H9 (cell line): ENCODE measurements around the gene VRK3. TPM values are rescaled to one million over a fixed set of nuclear protein-coding genes. Genes with fewer than 3 reads are reported as not detected.

Source experiments
- DNase-seq: peaks from one replicate; pipeline ENCODE4 v3.0.0-alpha.2; 2017
- H2AFZ ChIP-seq: one replicate; pipeline ENCODE4 v1.6.1; 2013; ENCODE audit warnings: mild to moderate bottlenecking, low read length, control low read depth, moderate library complexity
- H2AK5ac ChIP-seq: 2 replicates; pipeline ENCODE4 v1.6.1; 2013; ENCODE audit warnings: low read length, control low read depth, mixed read lengths; ENCODE audit not compliant: insufficient read length
- H2BK120ac ChIP-seq: one replicate; pipeline ENCODE4 v1.6.1; 2013; ENCODE audit warnings: low read depth, mild to moderate bottlenecking, low read length, control low read depth, inconsistent platforms; ENCODE audit not compliant: poor library complexity, severe bottlenecking
- H2BK12ac ChIP-seq: 2 replicates; pipeline ENCODE4 v1.6.1; 2013; ENCODE audit warnings: low read length, control low read depth, mixed read lengths, low read depth; ENCODE audit not compliant: insufficient read length
- H2BK15ac ChIP-seq: 2 replicates; pipeline ENCODE4 v1.6.1; 2013; ENCODE audit warnings: low read depth, low read length, control low read depth
- H2BK20ac ChIP-seq: one replicate; pipeline ENCODE4 v1.6.1; 2013; ENCODE audit warnings: low read depth, mild to moderate bottlenecking, low read length, control low read depth, inconsistent platforms; ENCODE audit not compliant: poor library complexity, severe bottlenecking
- H2BK5ac ChIP-seq: 2 replicates; pipeline ENCODE4 v1.6.1; 2013; ENCODE audit warnings: low read length, control low read depth, mixed read lengths; ENCODE audit not compliant: insufficient read length
- H3K14ac ChIP-seq: 2 replicates; pipeline ENCODE4 v1.6.1; 2013; ENCODE audit warnings: low read length, control low read depth; ENCODE audit not compliant: insufficient read depth
- H3K18ac ChIP-seq: 2 replicates; pipeline ENCODE4 v1.6.1; 2013; ENCODE audit warnings: low read depth, mild to moderate bottlenecking, mixed read lengths, low read length, control low read depth; ENCODE audit not compliant: insufficient read length
- H3K23ac ChIP-seq: 2 replicates; pipeline ENCODE4 v1.6.1; 2013; ENCODE audit warnings: low read length, control low read depth, mixed read lengths, low read depth; ENCODE audit not compliant: insufficient read length
- H3K23me2 ChIP-seq: 2 replicates; pipeline ENCODE4 v1.6.1; 2013; ENCODE audit warnings: low read depth, mild to moderate bottlenecking, mixed read lengths, low read length, control low read depth; ENCODE audit not compliant: insufficient read length, poor library complexity, severe bottlenecking
- H3K27ac ChIP-seq: 2 replicates; pipeline ENCODE4 v1.5.1; 2013; ENCODE audit warnings: low read length, control low read depth, mixed read lengths, low read depth; ENCODE audit not compliant: insufficient read length
- H3K27me3 ChIP-seq: 2 replicates; pipeline ENCODE4 v1.6.1; 2013; ENCODE audit warnings: low read length, control low read depth, inconsistent platforms; ENCODE audit not compliant: insufficient read depth
- H3K4ac ChIP-seq: 2 replicates; pipeline ENCODE4 v1.6.1; 2013; ENCODE audit warnings: low read depth, mild to moderate bottlenecking, control low read depth, inconsistent platforms, low read length, moderate library complexity
- H3K4me1 ChIP-seq: 2 replicates; pipeline ENCODE4 v1.6.1; 2013; ENCODE audit warnings: low read length, control low read depth, inconsistent platforms; ENCODE audit not compliant: insufficient read depth
- H3K4me2 ChIP-seq: 2 replicates; pipeline ENCODE4 v1.6.1; 2013; ENCODE audit warnings: low read length, control low read depth, mixed read lengths; ENCODE audit not compliant: insufficient read length, insufficient read depth
- H3K56ac ChIP-seq: 2 replicates; pipeline ENCODE4 v1.6.1; 2013; ENCODE audit warnings: low read depth, mild to moderate bottlenecking, mixed read lengths, low read length, control low read depth; ENCODE audit not compliant: insufficient read length
- H3K79me1 ChIP-seq: 2 replicates; pipeline ENCODE4 v1.6.1; 2013; ENCODE audit warnings: low read depth, mild to moderate bottlenecking, moderate library complexity, low read length, control low read depth, inconsistent platforms; ENCODE audit not compliant: insufficient read depth, poor library complexity, severe bottlenecking
- H3K79me2 ChIP-seq: 2 replicates; pipeline ENCODE4 v1.6.1; 2013; ENCODE audit warnings: low read length, control low read depth, inconsistent platforms; ENCODE audit not compliant: insufficient read depth
- H3K9ac ChIP-seq: 2 replicates; pipeline ENCODE4 v1.6.1; 2013; ENCODE audit warnings: low read length, control low read depth, mixed read lengths; ENCODE audit not compliant: insufficient read length; ENCODE audit errors: extremely low read depth
- H3K9me3 ChIP-seq: one replicate; pipeline ENCODE4 v1.6.1; 2013; ENCODE audit warnings: low read depth, low read length, inconsistent platforms; ENCODE audit not compliant: control insufficient read depth
- H3T11ph ChIP-seq: one replicate; pipeline ENCODE4 v1.6.1; 2013; ENCODE audit warnings: mild to moderate bottlenecking, low read length, control low read depth, inconsistent platforms
- H4K20me1 ChIP-seq: one replicate; pipeline ENCODE4 v1.6.1; 2013; ENCODE audit not compliant: control insufficient read depth, insufficient read length, insufficient read depth
- H4K5ac ChIP-seq: 2 replicates; pipeline ENCODE4 v1.6.1; 2013; ENCODE audit warnings: low read depth, mild to moderate bottlenecking, mixed read lengths, low read length, control low read depth; ENCODE audit not compliant: insufficient read length
- H4K8ac ChIP-seq: replicated peaks from 2 replicates; pipeline ENCODE4 v1.6.1; 2013; ENCODE audit warnings: low read length, control low read depth, mixed read lengths, low read depth; ENCODE audit not compliant: insufficient read length
- H4K91ac ChIP-seq: 2 replicates; pipeline ENCODE4 v1.6.1; 2013; ENCODE audit warnings: low read depth, mild to moderate bottlenecking, moderate library complexity, mixed read lengths, low read length, control low read depth; ENCODE audit not compliant: insufficient read length
- H3K27ac Mint-ChIP-seq, 3 experiments: 2 replicates in 2 of 3; 3 replicates in 1 of 3; pipeline ENCODE4 v1.8.0; 2020 to 2021; ENCODE audit warnings: mixed read lengths in 3 of 3, mild to moderate bottlenecking in 1 of 3, moderate library complexity in 1 of 3
- H3K27me3 Mint-ChIP-seq: 2 replicates; pipeline ENCODE4 v1.8.0; 2021; ENCODE audit warnings: low read depth, mild to moderate bottlenecking, moderate library complexity, mixed read lengths
- H3K36me3 Mint-ChIP-seq, 3 experiments: 2 replicates in 2 of 3; 3 replicates in 1 of 3; pipeline ENCODE4 v1.8.0; 2020 to 2021; ENCODE audit warnings: low read depth in 3 of 3, mixed read lengths in 3 of 3; ENCODE audit not compliant: insufficient read depth in 1 of 3
- H3K4me1 Mint-ChIP-seq, 2 experiments: 2 replicates each; pipeline ENCODE4 v1.8.0; 2020; ENCODE audit warnings: mixed read lengths in 2 of 2
- H3K4me3 Mint-ChIP-seq, 2 experiments: 2 replicates in 1 of 2; 3 replicates in 1 of 2; pipeline ENCODE4 v1.8.0; 2020 to 2021; ENCODE audit warnings: mild to moderate bottlenecking in 2 of 2, mixed read lengths in 2 of 2, moderate library complexity in 1 of 2
- H3K9me3 Mint-ChIP-seq, 2 experiments: 2 replicates in 1 of 2; 3 replicates in 1 of 2; pipeline ENCODE4 v1.8.0; 2020; ENCODE audit warnings: mild to moderate bottlenecking in 2 of 2, mixed read lengths in 2 of 2, moderate library complexity in 1 of 2
- CTCF ChIP-seq: fragments of 200-600 bp; sonication (generic); conservative IDR thresholded peaks from 3 replicates; pipeline ENCODE4 v1.8.0; 2021; ENCODE audit warnings: antibody characterized with exemption, mild to moderate bottlenecking
- WGBS: extraction: QIAGEN DNeasy Blood & Tissue Kit; methylation state at CpG from one replicate; pipeline ENCODE4 v1.1.7; 2013; ENCODE audit warnings: missing lambda C conversion rate, low lambda C conversion rate, mixed read lengths; ENCODE audit not compliant: insufficient read length; ENCODE audit errors: extremely low coverage; 5-methylcytosine and 5-hydroxymethylcytosine counted together
- total RNA-seq: library from RNA; stranded (reverse); gene quantifications from 2 replicates; pipeline ENCODE4 v1.2.1, GENCODE V29; 2021

VRK3 gene
- total RNA-seq, 1 experiment from 2014 or later = 33.5 TPM

- no peaks in the 10 kb centered on the region for H3K23me2 ChIP-seq
- WGBS = no CpG with 5 or more reads among the region's 2 CpGs
- H3K56ac ChIP-seq = no peak overlapping the region
- no peak overlapping the region for H2AK5ac ChIP-seq
- H3K9me3 ChIP-seq = peaks cover 69% of the 10 kb centered on the region
- H3K4me3 Mint-ChIP-seq = no peak overlapping the region
- H4K91ac ChIP-seq = no peak overlapping the region
- no peaks in the 10 kb centered on the region for H3K79me2 ChIP-seq
- H2BK5ac ChIP-seq = no peak overlapping the region
- no peaks in the 10 kb centered on the region for H3K27me3 ChIP-seq
- H3K4ac ChIP-seq = no peak overlapping the region
- TF ChIP-seq CTCF = no peak
- H2AFZ ChIP-seq = no peak overlapping the region
- peaks cover 95 to 99% (median 97%) of the 10 kb centered on the region in 3 experiments for H3K36me3 Mint-ChIP-seq
- H3K4me1 ChIP-seq = no peaks in the 10 kb centered on the region
- no peak overlapping the region for H2BK20ac ChIP-seq
- DNase-seq = no peak
- H3K4me1 Mint-ChIP-seq = no peaks in the 10 kb centered on the region
- H4K5ac ChIP-seq = no peak overlapping the region
- H3K79me1 ChIP-seq = no peaks in the 10 kb centered on the region
- H3K27ac ChIP-seq = no peak overlapping the region
- no peak overlapping the region for H4K8ac ChIP-seq
- H3K9ac ChIP-seq = no peak overlapping the region
- no peak overlapping the region for H2BK12ac ChIP-seq
- H2BK120ac ChIP-seq = no peak overlapping the region
- no peak overlapping the region for H3K23ac ChIP-seq
- H4K20me1 ChIP-seq = no peaks in the 10 kb centered on the region
- no peak overlapping the region for H3T11ph ChIP-seq
- no peak overlapping the region for H3K14ac ChIP-seq
- H3K27ac Mint-ChIP-seq = no peak overlapping the region
- H3K9me3 Mint-ChIP-seq = peaks cover 68 to 70% of the 10 kb centered on the region in 2 experiments
- H3K18ac ChIP-seq = no peak overlapping the region
- no peak overlapping the region for H3K4me2 ChIP-seq
- H2BK15ac ChIP-seq = no peak overlapping the region
- peaks cover 6% of the 10 kb centered on the region for H3K27me3 Mint-ChIP-seq
These were observed 18.8 kb upstream of the VRK3 start for GRCh38 chr19:50043967-50044366.
